NK-92 treated with Interleukin-12 subunit alpha and Interleukin-12 subunit beta, amount 100 ng/mL, for 24 hours (cell line): Measurements from ENCODE around the gene SANBR.
"Not testable (repeated sequence)": the region's sequence is repeated elsewhere in the genome, so short reads cannot be mapped to it uniquely, and the experiment has no call there.

Experiments used
- DNase-seq: peaks from one replicate; lab custom pipeline; 2025; lab: John Stamatoyannopoulos, UW

The SANBR gene

GRCh38 chr2:61065714-61066709, at the start of gene SANBR:
Gene SANBR (plus strand): TSS chr2:61065871. CDS start chr2:61070351, 4,480 bp downstream.
- peak; percentile 56 for DNase-seq

GRCh38 chr2:61015976-61016375, 49.7 kb upstream of the SANBR start:
- DNase-seq: no peak

- DNase-seq: no peak
Observed at GRCh38 chr2:61016392-61017002, 49.2 kb upstream of the SANBR start.

- DNase-seq: peak; percentile 73
Observed at GRCh38 chr2:61017003-61017555, 48.6 kb upstream of the SANBR start.

GRCh38 chr2:61017556-61018317, 47.9 kb upstream of the SANBR start, which contains the start of the genes PEX13 and PUS10:
Gene PEX13 (plus strand): TSS chr2:61017720. CDS start chr2:61017760, 40 bp downstream.
Gene PUS10 (minus strand): TSS chr2:61018255. CDS start chr2:61011890, 6,365 bp downstream.
- DNase-seq: peak; percentile 65

GRCh38 chr2:61018318-61018755, 47.3 kb upstream of the SANBR start:
- DNase-seq: no peak

GRCh38 chr2:61018798-61019197, 46.9 kb upstream of the SANBR start:
- no peak for DNase-seq

GRCh38 chr2:61021228-61021660, 44.4 kb upstream of the SANBR start:
- no peak for DNase-seq

GRCh38 chr2:61023670-61024069, 42.0 kb upstream of the SANBR start:
- no peak for DNase-seq

GRCh38 chr2:61029533-61029932, 36.1 kb upstream of the SANBR start:
- DNase-seq: no peak

GRCh38 chr2:61034592-61034991, 31.1 kb upstream of the SANBR start:
- DNase-seq: not testable (repeated sequence)

- not testable (repeated sequence) for DNase-seq
Observed at GRCh38 chr2:61036643-61037042, 29.0 kb upstream of the SANBR start.

- DNase-seq: no peak
Observed at GRCh38 chr2:61042807-61043206, 22.9 kb upstream of the SANBR start.

- DNase-seq: no peak
Observed at GRCh38 chr2:61044636-61045035, 21.0 kb upstream of the SANBR start.

GRCh38 chr2:61045226-61045625, 20.4 kb upstream of the SANBR start:
- no peak for DNase-seq

- no peak for DNase-seq
Observed at GRCh38 chr2:61045999-61046398, 19.7 kb upstream of the SANBR start.

- DNase-seq: no peak
Observed at GRCh38 chr2:61055557-61055956, 10.1 kb upstream of the SANBR start.

- DNase-seq: no peak
Observed at GRCh38 chr2:61057562-61057961, 8.1 kb upstream of the SANBR start.

GRCh38 chr2:61059382-61059781, 6.3 kb upstream of the SANBR start:
- no peak for DNase-seq

GRCh38 chr2:61074100-61074499, 8.4 kb downstream of the SANBR start:
- DNase-seq: peak; percentile 10

GRCh38 chr2:61085883-61086282, 20.2 kb downstream of the SANBR start:
- DNase-seq: no peak

GRCh38 chr2:61089797-61090196, 24.1 kb downstream of the SANBR start:
- DNase-seq: no peak
